AG09319 (cell line): ENCODE data around the gene DOK5.

ENCODE experiments used
- DNase-seq: peaks from one replicate; pipeline ENCODE4 v3.0.0-alpha.2; 2010; ENCODE audit warnings: low read depth; ENCODE audit errors: extremely low read depth
- TF ChIP-seq, protein P1 (sequence below): IDR thresholded peaks from 2 replicates; pipeline ENCODE4 v1.5.1; 2011; ENCODE audit warnings: low read depth, mild to moderate bottlenecking, inconsistent platforms, low read length, moderate library complexity

DOK5 gene

DNA sequence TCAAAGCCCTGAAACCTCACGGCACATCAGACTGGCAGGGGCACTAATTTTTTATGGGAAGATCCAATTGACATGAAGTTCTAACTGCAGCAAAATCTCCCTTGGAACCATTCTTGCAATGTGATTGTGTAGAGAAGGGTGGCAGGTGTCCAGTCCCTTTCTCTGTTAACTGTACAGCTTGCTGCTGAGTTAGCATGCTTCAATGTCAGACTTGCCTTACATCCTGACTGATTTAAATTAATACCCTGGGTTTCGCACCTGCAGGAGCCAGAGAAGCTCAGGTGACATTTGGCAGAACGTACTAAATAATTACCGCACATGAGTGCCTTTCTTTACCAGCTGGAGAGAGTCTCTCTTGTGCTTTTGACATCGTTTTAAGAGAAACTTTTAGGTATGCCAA, 123.0 kb downstream of the DOK5 start:
- no peak for DNase-seq
- TF ChIP-seq, protein P1, sequence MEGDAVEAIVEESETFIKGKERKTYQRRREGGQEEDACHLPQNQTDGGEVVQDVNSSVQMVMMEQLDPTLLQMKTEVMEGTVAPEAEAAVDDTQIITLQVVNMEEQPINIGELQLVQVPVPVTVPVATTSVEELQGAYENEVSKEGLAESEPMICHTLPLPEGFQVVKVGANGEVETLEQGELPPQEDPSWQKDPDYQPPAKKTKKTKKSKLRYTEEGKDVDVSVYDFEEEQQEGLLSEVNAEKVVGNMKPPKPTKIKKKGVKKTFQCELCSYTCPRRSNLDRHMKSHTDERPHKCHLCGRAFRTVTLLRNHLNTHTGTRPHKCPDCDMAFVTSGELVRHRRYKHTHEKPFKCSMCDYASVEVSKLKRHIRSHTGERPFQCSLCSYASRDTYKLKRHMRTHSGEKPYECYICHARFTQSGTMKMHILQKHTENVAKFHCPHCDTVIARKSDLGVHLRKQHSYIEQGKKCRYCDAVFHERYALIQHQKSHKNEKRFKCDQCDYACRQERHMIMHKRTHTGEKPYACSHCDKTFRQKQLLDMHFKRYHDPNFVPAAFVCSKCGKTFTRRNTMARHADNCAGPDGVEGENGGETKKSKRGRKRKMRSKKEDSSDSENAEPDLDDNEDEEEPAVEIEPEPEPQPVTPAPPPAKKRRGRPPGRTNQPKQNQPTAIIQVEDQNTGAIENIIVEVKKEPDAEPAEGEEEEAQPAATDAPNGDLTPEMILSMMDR, result no peak

DNA sequence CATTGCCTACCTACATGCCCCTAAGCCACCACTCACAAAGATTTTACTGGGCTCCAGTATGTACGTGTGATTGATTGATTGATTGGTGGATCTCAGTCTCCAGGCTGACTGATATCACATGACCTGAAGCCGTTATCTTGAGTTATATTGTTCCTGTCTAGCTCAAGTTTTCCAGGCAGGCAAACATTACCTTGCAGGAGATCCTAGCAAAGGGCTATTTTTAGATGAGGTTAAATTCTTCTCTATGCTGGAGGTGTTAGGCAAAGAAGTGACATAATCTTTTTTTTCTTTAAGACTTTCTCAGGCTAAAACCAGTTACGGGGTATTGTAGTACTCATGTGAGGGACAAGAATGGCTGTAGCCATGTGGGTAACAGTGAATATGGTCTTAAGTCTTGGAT, 125.2 kb downstream of the DOK5 start:
- TF ChIP-seq, protein P1, result no peak

DNA sequence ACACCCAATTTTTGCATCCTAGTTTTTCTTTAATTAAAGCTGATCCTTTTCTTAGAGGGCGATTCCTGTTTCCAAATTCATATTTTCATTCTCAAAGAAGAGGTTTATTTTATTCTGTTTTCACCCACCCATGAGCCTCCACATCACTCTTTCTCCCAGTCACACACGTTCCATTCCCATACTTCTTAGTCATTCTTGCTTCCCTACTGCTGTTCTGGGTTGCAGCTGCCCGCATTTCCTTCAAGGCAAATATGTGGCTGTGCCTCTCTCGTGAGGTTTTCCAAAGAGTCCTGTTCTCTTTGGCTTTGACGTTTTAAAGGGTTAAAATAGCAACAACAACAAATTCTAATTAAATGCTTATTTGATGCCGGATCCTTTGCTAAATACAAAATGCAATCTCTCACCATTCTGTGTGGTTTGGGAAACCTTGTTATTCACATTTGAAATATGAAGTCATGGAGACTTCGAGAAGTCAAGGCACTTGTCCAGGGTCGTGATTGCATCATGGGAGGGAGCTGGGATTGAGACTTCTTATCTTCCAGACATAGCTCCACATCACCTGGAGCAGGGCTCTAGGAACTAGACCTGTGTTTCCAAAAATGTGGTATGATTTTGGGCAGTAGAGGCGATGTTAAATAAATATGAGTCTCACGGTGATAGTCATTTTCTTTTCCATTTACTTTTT, 126.6 kb downstream of the DOK5 start:
- no peak for DNase-seq
- TF ChIP-seq, protein P1, result no peak

More for the DNA sequence above, 125.2 kb downstream of the DOK5 start:
- no peak for DNase-seq

DNA sequence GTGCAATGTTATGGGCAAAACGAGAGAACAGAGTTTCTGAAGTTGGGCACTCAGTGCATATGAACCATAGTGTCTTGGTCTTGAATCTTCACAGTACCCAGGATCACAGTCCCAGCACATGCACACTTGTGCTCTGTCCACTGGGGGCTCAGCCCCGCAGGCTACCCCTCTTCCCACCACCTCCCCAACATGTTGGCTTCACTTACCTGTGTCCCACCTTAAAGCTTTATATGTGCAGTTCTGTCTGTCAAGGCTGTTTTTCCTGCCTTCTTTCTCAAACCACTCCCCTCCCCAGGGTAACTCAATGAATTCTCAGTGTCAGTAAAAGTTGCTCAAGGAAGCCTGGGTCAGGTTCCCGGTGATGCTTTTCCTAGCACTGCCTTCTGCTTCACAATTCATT, 129.9 kb downstream of the DOK5 start:
- TF ChIP-seq, protein P1, result no peak
- no peak for DNase-seq

DNA sequence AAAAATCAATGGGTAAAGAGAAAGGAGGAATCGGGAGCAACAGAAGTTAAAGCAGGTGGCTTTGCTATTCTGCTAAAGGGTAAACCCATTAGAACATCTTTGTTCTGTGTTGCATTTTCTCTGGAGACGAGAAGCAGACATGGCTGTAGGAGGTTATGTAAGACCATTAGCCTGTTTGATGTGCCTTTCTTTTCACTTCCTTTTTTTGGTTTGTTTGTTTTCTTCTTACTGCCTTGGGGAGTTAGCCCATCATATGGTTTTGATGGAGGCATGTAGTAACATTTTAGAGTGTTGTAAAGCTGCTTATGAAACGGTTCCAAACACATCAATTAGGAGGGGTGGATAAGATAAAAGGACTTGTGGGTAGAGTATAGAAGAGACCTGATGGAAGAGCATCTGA, 131.0 kb downstream of the DOK5 start:
- no peak for DNase-seq
- TF ChIP-seq, protein P1, result no peak

DNA sequence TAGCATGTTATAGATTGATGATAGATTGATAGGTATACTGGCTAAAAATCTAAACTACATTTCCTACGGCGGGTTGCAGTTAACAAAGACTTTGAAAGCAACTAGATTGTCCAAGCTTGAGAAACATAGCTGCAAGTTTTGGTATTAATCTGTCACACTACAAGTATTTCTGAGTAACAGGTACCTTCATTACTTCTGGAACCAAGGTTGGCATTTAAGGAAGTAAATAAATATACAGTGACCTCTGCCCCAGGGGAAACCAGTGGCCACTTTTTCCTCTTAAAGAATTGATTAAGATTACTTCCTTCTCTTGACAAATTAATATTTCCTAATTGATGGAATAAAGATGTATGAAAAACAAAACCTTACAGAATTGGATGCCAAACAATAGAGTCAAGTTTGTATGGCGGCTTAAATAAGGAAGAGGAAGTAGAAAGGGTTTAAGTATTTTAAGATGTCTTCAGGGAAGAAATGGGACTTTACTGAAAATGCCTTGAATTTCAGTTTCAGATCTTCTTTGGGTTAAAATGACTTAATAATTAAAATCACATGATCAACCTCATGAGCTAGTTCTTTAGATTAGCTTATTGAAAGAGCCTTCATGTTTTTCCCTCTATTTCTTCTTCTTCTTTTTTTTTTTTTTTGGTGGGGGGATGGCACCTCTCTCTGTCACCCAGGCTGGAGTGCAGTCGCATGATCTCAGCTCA, 132.8 kb downstream of the DOK5 start:
- TF ChIP-seq, protein P1, result no peak
- no peak for DNase-seq

DNA sequence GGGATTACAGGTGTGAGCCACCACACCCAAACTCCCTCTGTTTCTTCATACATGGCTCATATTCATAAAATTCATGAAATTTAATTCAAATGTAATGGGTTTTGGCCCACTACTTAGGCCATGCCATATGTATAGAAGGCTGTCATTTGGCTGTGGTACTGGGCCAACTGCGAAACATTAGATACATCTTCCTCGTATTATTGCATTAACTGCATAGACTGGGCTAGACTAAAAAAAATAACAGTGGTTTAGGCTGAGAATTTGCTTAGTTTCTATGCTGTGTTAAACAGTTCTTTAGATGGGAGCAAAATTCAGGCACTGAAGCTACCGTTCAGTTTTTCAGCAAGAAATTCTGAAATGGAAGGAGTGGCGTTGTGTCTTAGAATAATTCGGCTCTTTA, 133.6 kb downstream of the DOK5 start:
- no peak for DNase-seq
- TF ChIP-seq, protein P1, result no peak
